IMR-90 (cell line): ENCODE results near the gene CBL. TPM values are rescaled to one million over a fixed set of nuclear protein-coding genes. Genes with fewer than 3 reads are reported as not detected.
A peak's percentile ranks its signal among the peaks of the same experiment; 100 is the strongest.

Source experiments
- ATAC-seq: fragments of 200-7000 bp; cut with Tn5 transposase; 2 replicates; pipeline ENCODE4 v1.9.1; 2020; ENCODE audit warnings: low read depth, mild to moderate bottlenecking, moderate library complexity
- BruUV-seq: library from RNA; stranded (reverse); fragments of 400-500 nt; replicated peaks from 2 replicates; lab custom pipeline; 2021; lab: Mats Ljungman, UMichigan
- CTCF ChIA-PET: fragments of 300-600 bp; formaldehyde crosslinking; extraction: SDS; loops from one replicate; lab custom pipeline; 2021; ENCODE audit warnings: antibody characterized with exemption; lab: Yijun Ruan, JAX
- POLR2A ChIA-PET: fragments of 300-600 bp; sonication (Branson Sonifier 250); formaldehyde crosslinking; loops from one replicate; lab custom pipeline; 2022; ENCODE audit warnings: antibody characterized with exemption; ENCODE audit not compliant: unreplicated experiment; lab: Charles Lee
- DNase-seq: peaks from one replicate; pipeline ENCODE4 v3.0.0; 2013
- H2AFZ ChIP-seq: replicated peaks from 2 replicates; pipeline ENCODE3; 2013; ENCODE audit warnings: low read length, mild to moderate bottlenecking; ENCODE audit not compliant: poor library complexity
- H2AK5ac ChIP-seq: 2 replicates; pipeline ENCODE4 v1.6.1; 2013; ENCODE audit warnings: low read depth, low read length, inconsistent platforms
- H2AK9ac ChIP-seq: replicated peaks from 2 replicates; pipeline ENCODE3; 2013; ENCODE audit warnings: mild to moderate bottlenecking, low read depth, low read length, moderate library complexity; ENCODE audit not compliant: poor library complexity
- H2BK120ac ChIP-seq: 2 replicates; pipeline ENCODE4 v1.6.1; 2013; ENCODE audit warnings: low read depth, low read length, inconsistent platforms
- H2BK15ac ChIP-seq: 3 replicates; pipeline ENCODE4 v1.6.1; 2013; ENCODE audit warnings: low read depth, low read length, inconsistent platforms
- H2BK20ac ChIP-seq: 2 replicates; pipeline ENCODE4 v1.6.1; 2013; ENCODE audit warnings: low read depth, mild to moderate bottlenecking, inconsistent platforms, low read length, moderate library complexity
- H2BK5ac ChIP-seq: 2 replicates; pipeline ENCODE4 v1.6.1; 2013; ENCODE audit warnings: mild to moderate bottlenecking, low read depth, low read length, inconsistent platforms; ENCODE audit not compliant: poor library complexity, severe bottlenecking
- H3K14ac ChIP-seq: replicated peaks from 2 replicates; pipeline ENCODE4 v1.6.1; 2013; ENCODE audit warnings: low read depth, low read length, inconsistent platforms
- H3K18ac ChIP-seq: 2 replicates; pipeline ENCODE4 v1.6.1; 2013; ENCODE audit warnings: low read depth, low read length, control low read depth
- H3K23ac ChIP-seq: 2 replicates; pipeline ENCODE4 v1.6.1; 2013; ENCODE audit warnings: low read depth, low read length, inconsistent platforms
- H3K27ac ChIP-seq: 2 replicates; pipeline ENCODE4 v1.5.1; 2013; ENCODE audit warnings: mild to moderate bottlenecking, control low read depth, low read length; ENCODE audit not compliant: insufficient read depth
- H3K27me3 ChIP-seq: 2 replicates; pipeline ENCODE4 v1.6.1; 2013; ENCODE audit warnings: low read length; ENCODE audit not compliant: control insufficient read depth, insufficient read depth
- H3K36me3 ChIP-seq: 2 replicates; pipeline ENCODE4 v1.6.1; 2013; ENCODE audit warnings: low read length, mixed read lengths; ENCODE audit not compliant: control insufficient read depth, insufficient read depth
- H3K4ac ChIP-seq: 2 replicates; pipeline ENCODE4 v1.6.1; 2013; ENCODE audit warnings: low read depth, low read length, inconsistent platforms
- H3K4me1 ChIP-seq: 2 replicates; pipeline ENCODE4 v1.6.1; 2013; ENCODE audit warnings: low read length, mixed read lengths; ENCODE audit not compliant: control insufficient read depth, insufficient read depth
- H3K4me2 ChIP-seq: 2 replicates; pipeline ENCODE4 v1.6.1; 2013; ENCODE audit warnings: low read depth, mild to moderate bottlenecking, control low read depth, low read length, moderate library complexity
- H3K4me3 ChIP-seq: 2 replicates; pipeline ENCODE4 v1.5.1; 2013; ENCODE audit warnings: low read depth, mild to moderate bottlenecking, control low read depth, low read length, moderate library complexity; ENCODE audit not compliant: insufficient read depth
- H3K56ac ChIP-seq: 2 replicates; pipeline ENCODE4 v1.6.1; 2013; ENCODE audit warnings: low read length, inconsistent platforms; ENCODE audit not compliant: insufficient read depth; ENCODE audit errors: extremely low read depth
- H3K79me1 ChIP-seq, 2 experiments: 2 replicates each; pipeline ENCODE4 v1.6.1; 2013; ENCODE audit warnings: low read length in 2 of 2, inconsistent platforms in 1 of 2, low read depth in 1 of 2
- H3K9ac ChIP-seq: 2 replicates; pipeline ENCODE4 v1.6.1; 2013; ENCODE audit warnings: low read depth, low read length, control low read depth
- H3K9me1 ChIP-seq: 2 replicates; pipeline ENCODE4 v1.6.1; 2013; ENCODE audit warnings: low read length, inconsistent platforms; ENCODE audit not compliant: insufficient read depth
- H3K9me3 ChIP-seq: 2 replicates; pipeline ENCODE4 v1.6.1; 2013; ENCODE audit warnings: low read length; ENCODE audit not compliant: control insufficient read depth, insufficient read depth
- H4K20me1 ChIP-seq: 2 replicates; pipeline ENCODE4 v1.6.1; 2013; ENCODE audit warnings: low read length, inconsistent platforms; ENCODE audit not compliant: insufficient read depth
- H4K5ac ChIP-seq: 2 replicates; pipeline ENCODE4 v1.6.1; 2013; ENCODE audit warnings: mild to moderate bottlenecking, low read depth, low read length, control low read depth
- H4K8ac ChIP-seq, 2 experiments: 2 replicates each; pipeline ENCODE4 v1.6.1; 2013; ENCODE audit warnings: low read depth in 2 of 2, low read length in 2 of 2, control low read depth in 1 of 2, inconsistent platforms in 1 of 2
- H4K91ac ChIP-seq: 2 replicates; pipeline ENCODE4 v1.6.1; 2013; ENCODE audit warnings: low read depth, low read length, inconsistent platforms; ENCODE audit not compliant: insufficient read depth
- CEBPB ChIP-seq: IDR thresholded peaks from 2 replicates; pipeline ENCODE4 v1.6.1; 2012; ENCODE audit warnings: low read depth, low read length, improper control_type of control experiment
- CHD1 ChIP-seq: IDR thresholded peaks from 2 replicates; pipeline ENCODE4 v1.6.1; 2012; ENCODE audit warnings: low read depth, low read length, improper control_type of control experiment
- WGBS, 2 experiments: methylation state at CpG; one replicate each; pipeline versions ENCODE4 v1.1.5 to v1.1.7; 2013; ENCODE audit warnings: missing lambda C conversion rate in 2 of 2; ENCODE audit not compliant: insufficient read length in 1 of 2; ENCODE audit errors: extremely low coverage in 2 of 2; 5-methylcytosine and 5-hydroxymethylcytosine counted together
- dilution Hi-C: fragments of 300-500 bp; cut with HindIII; formaldehyde crosslinking; loops from one replicate; pipeline ENCODE4 v1.14.3; 2018; ENCODE audit warnings: low sequenced_read_pairs; ENCODE audit not compliant: unreplicated experiment
- in situ Hi-C: fragments of 300-500 bp; cut with MboI; formaldehyde crosslinking; loops from 3 replicates; pipeline ENCODE4 v1.14.3; 2019; ENCODE audit warnings: low sequenced_read_pairs, inconsistent platforms, mixed read lengths
- intact Hi-C: fragments of 100-400 bp; cut with micrococcal nuclease; formaldehyde crosslinking; loops from 2 replicates; pipeline ENCODE4 v1.10.0; 2022
- polyA plus RNA-seq, 3 experiments: library from polyadenylated mRNA; depleted of rRNA; stranded (reverse); fragments of >200 nt; gene quantifications; 2 replicates each; pipeline ENCODE4 v1.2.3, GENCODE V29; 2012; ENCODE audit warnings: low replicate concordance in 1 of 3
- total RNA-seq: library from RNA; depleted of rRNA; stranded (reverse); fragments of >200 nt; gene quantifications from 2 replicates; pipeline ENCODE4 v1.2.3, GENCODE V29; 2012

CBL gene
- total and polyA plus RNA-seq, 2 of the 4 experiments (the other 2 are of a cell fraction), result 6.1 to 11.8 TPM

- Histone ChIP-seq H3K36me3 (peaks cover 12% of the 10 kb centered on the region), H3K4ac (peak overlapping the region; percentile 86), H3K18ac (no peak overlapping the region), H2BK5ac (peak overlapping the region; percentile 69), H3K4me1 (peaks cover 49% of the 10 kb centered on the region), H3K14ac (no peak overlapping the region), H2AFZ (peak overlapping the region; percentile 91), H3K9me1 (peaks cover 26% of the 10 kb centered on the region), H3K27me3 (no peaks in the 10 kb centered on the region), H2AK9ac (peak overlapping the region; percentile 93), H3K4me2 (peak overlapping the region; percentile 59; the same call in 1 of the 2 replicates), H3K9me3 (no peaks in the 10 kb centered on the region), H4K8ac (peak overlapping the region; percentile 23 to 77; a peak in 3 of 4 replicates), H3K27ac (peak overlapping the region; percentile 38), H3K56ac (no peak overlapping the region), H3K79me1 (peaks cover 11 to 65% of the 10 kb centered on the region in 2 experiments; a peak in 3 of 4 replicates), H2BK120ac (peak overlapping the region; percentile 57), H4K91ac (peak overlapping the region; percentile 91), H3K9ac (0 out of 2 replicates have a peak overlapping the region, but pooled peaks have one; percentile 19), H2AK5ac (peak overlapping the region; percentile 61), H2BK20ac (peak overlapping the region; percentile 60), H4K5ac (peak overlapping the region; percentile 7; the same call in 1 of the 2 replicates), H4K20me1 (peaks cover 19% of the 10 kb centered on the region), H2BK15ac (peak overlapping the region; percentile 14; the same call in 1 of the 3 replicates), H3K23ac (peak overlapping the region; percentile 66; the same call in 1 of the 2 replicates), H3K4me3 (no peak overlapping the region)
- dilution Hi-C loops, result no loop called here
- no peak for DNase-seq
- TF ChIP-seq CHD1, result no peak
- peak; percentile 69 for TF ChIP-seq CEBPB
- BruUV-seq, result no TSS peak
- in situ Hi-C loops, result no loop called here
- intact Hi-C loops, result no loop called here
- 45% methylated on average over 8 of the region's 14 CpGs; no CpG with 5 or more reads in 1 of the 2 experiments for whole genome bisulfite sequencing, 2 experiments
- ChIA-PET POLR2A (interaction anchor here (1.6 kb wide), 1 partner anchor 20 kb away, joined by 8 read pairs; no protein-coding TSS in a partner anchor), CTCF (interaction anchor here (0.9 to 2.1 kb wide), 3 partner anchors 20 to 58 kb away, joined by 3 to 6 read pairs (median 3); no protein-coding TSS in a partner anchor)
- no peak for ATAC-seq
These were observed 111.6 kb downstream of the CBL start for GRCh38 chr11:119317592-119318239.
